Measurements from ENCODE around the gene GMPPA. TPM values are rescaled to one million over a fixed set of nuclear protein-coding genes. Genes with fewer than 3 reads are reported as not detected.

Gene GMPPA
- total RNA-seq, 4 donors from 2014 or later, result 16.2 to 32.6 (median 19.9) TPM

DNA sequence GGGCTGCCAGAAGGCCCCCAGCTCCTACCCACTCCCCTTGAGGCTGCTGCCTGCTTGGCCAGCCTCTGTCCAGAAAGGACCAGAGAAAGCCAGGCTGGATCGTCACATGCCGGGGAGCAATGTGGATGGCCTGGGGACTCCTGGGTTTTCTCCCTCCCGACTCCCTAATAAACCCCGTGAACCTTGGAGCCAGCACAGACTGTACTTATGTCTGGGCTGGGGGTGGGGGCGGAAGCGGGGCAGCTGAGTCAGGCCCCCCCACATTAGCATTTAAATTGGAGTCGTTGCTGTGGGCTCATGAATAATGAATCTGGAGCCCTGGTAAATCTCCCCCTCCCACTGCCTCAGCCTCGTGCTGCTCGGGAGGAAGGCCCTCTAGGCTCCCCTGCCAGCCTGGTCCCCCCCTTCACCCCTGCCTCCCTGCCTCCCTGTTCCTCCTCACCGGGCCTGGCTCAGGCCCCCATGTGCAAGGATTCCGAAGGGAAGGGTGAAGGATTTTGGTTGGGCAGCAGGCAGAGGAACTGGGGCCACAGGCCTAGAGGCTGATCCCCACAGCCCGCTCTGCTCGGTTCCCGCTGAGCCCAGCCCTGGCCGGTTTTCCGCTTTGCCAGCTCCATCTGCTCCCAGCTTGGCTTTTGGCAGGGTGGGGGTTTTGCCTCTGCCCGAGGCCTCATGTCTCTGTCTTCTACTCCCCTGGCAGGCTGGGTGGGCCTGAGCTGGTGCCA is 8.3 kb downstream of the GMPPA start:
- WGBS, result 81% methylated on average over 10 of the region's 17 CpGs
- intact Hi-C loops (cut with DNase I), result no loop called here
- Histone ChIP-seq H3K9me3 (no peaks in the 10 kb centered on the region), H3K27me3 (peaks cover 0 to 38% (median 0%) of the 10 kb centered on the region in 4 donors), H3K27ac (replicated peaks in 1 of 4) (no peak overlapping the region), H3K36me3 (peaks cover 20 to 59% (median 52%) of the 10 kb centered on the region in 4 donors), H3K4me1 (peaks cover 10 to 33% (median 29%) of the 10 kb centered on the region in 4 donors), H3K4me3 (no peak overlapping the region)
- TF ChIP-seq POLR2A (IDR thresholded peaks at IDR 0.05; ENCODE audit: low read depth) (no peak), EP300 (IDR thresholded peaks at IDR 0.05) (no peak), POLR2AphosphoS5 (IDR thresholded peaks at IDR 0.05) (no peak)
- TF ChIP-seq, protein P1, sequence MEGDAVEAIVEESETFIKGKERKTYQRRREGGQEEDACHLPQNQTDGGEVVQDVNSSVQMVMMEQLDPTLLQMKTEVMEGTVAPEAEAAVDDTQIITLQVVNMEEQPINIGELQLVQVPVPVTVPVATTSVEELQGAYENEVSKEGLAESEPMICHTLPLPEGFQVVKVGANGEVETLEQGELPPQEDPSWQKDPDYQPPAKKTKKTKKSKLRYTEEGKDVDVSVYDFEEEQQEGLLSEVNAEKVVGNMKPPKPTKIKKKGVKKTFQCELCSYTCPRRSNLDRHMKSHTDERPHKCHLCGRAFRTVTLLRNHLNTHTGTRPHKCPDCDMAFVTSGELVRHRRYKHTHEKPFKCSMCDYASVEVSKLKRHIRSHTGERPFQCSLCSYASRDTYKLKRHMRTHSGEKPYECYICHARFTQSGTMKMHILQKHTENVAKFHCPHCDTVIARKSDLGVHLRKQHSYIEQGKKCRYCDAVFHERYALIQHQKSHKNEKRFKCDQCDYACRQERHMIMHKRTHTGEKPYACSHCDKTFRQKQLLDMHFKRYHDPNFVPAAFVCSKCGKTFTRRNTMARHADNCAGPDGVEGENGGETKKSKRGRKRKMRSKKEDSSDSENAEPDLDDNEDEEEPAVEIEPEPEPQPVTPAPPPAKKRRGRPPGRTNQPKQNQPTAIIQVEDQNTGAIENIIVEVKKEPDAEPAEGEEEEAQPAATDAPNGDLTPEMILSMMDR (IDR thresholded peaks at IDR 0.05), result no peak
- no peak for DNase-seq (ENCODE audit: extremely low spot score)

DNA sequence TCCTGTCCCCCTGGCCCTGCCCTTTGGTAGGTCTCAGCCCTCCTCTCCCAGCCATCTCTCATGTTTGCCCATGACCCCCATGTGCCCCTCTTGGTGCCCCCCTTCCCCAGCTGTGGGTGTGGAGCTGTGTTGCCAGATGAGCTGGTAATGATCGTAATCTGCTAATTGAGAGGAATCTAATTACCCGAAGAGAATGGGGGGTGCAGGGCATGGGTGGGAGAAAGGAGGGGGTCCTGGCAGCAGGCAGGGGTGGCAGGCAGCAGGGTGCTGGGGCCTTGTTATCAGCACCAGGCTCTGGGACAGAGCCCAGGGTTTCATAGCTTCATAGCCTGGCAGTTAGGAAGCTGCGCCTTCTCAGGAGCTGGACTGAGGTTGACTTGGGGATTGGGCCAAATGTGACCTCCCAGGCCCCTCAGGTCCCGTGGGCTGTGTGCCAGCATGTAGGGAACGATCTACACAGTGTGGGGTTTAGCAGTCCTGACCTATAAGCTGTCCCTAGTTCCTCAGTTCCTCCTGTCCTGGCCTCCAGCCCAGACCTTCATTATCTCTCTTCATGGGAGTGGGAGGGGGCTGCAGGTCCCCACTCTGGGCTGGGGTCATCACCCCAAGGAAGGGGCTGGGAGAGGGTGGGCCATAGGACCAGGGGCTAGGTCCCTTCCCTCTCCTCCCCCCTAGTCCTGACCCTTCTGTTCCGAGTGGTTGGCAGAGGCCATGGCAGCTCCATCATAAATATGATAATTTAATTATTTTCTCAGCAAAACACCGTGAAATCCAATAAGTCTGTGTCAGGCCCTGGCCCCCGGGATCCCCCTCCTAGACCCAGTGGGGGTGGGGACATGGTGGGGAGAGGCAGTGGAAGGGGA is 9.1 kb downstream of the GMPPA start:
- Histone ChIP-seq H3K27ac (replicated peaks in 1 of 4) (no peak overlapping the region), H3K27me3 (peaks cover 0 to 47% (median 0%) of the 10 kb centered on the region in 4 donors), H3K36me3 (peaks cover 20 to 50% (median 43%) of the 10 kb centered on the region in 4 donors), H3K4me3 (no peak overlapping the region), H3K9me3 (no peaks in the 10 kb centered on the region), H3K4me1 (peaks cover 10 to 33% (median 28%) of the 10 kb centered on the region in 4 donors)
- DNase-seq (ENCODE audit: extremely low spot score), result no peak
- intact Hi-C loops (cut with DNase I), result no loop called here
- WGBS, result 51% methylated on average over 8 of the region's 8 CpGs
- TF ChIP-seq POLR2A (IDR thresholded peaks at IDR 0.05; ENCODE audit: low read depth), result no peak
- no peak for TF ChIP-seq POLR2AphosphoS5 (IDR thresholded peaks at IDR 0.05)
- no peak for TF ChIP-seq EP300 (IDR thresholded peaks at IDR 0.05)
- TF ChIP-seq, protein P1 (IDR thresholded peaks at IDR 0.05), result no peak

DNA sequence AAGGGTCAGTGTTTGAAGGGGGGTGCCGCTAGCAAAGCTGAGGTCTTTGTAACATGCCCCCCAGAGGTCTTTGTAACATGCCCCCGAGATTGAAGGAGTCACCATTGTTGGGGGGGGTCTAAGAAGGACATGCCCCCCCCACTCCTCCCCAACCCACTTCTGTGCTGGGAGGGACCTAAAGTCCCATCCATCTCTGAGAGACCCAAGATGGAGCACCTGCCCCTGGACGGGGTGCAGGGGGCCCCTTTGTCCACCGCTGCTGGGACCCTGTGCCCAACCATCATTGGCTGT is 9.7 kb downstream of the GMPPA start:
- 83% methylated on average over 2 of the region's 4 CpGs for WGBS
- intact Hi-C loops (cut with DNase I), result no loop called here
- peaks cover 14 to 44% (median 39%) of the 10 kb centered on the region in 4 donors for H3K36me3 ChIP-seq
- TF ChIP-seq, protein P1 (IDR thresholded peaks at IDR 0.05), result no peak
- TF ChIP-seq POLR2A (IDR thresholded peaks at IDR 0.05; ENCODE audit: low read depth) (no peak), EP300 (IDR thresholded peaks at IDR 0.05) (no peak), POLR2AphosphoS5 (IDR thresholded peaks at IDR 0.05) (no peak)
- H3K4me1 ChIP-seq, result peaks cover 10 to 33% (median 29%) of the 10 kb centered on the region in 4 donors
- DNase-seq (ENCODE audit: extremely low spot score), result no peak
- H3K27me3 ChIP-seq, result peaks cover 0 to 53% (median 0%) of the 10 kb centered on the region in 4 donors
- H3K9me3 ChIP-seq, result no peaks in the 10 kb centered on the region
- no peak overlapping the region for H3K4me3 ChIP-seq
- H3K27ac ChIP-seq (replicated peaks in 1 of 4), result no peak overlapping the region

DNA sequence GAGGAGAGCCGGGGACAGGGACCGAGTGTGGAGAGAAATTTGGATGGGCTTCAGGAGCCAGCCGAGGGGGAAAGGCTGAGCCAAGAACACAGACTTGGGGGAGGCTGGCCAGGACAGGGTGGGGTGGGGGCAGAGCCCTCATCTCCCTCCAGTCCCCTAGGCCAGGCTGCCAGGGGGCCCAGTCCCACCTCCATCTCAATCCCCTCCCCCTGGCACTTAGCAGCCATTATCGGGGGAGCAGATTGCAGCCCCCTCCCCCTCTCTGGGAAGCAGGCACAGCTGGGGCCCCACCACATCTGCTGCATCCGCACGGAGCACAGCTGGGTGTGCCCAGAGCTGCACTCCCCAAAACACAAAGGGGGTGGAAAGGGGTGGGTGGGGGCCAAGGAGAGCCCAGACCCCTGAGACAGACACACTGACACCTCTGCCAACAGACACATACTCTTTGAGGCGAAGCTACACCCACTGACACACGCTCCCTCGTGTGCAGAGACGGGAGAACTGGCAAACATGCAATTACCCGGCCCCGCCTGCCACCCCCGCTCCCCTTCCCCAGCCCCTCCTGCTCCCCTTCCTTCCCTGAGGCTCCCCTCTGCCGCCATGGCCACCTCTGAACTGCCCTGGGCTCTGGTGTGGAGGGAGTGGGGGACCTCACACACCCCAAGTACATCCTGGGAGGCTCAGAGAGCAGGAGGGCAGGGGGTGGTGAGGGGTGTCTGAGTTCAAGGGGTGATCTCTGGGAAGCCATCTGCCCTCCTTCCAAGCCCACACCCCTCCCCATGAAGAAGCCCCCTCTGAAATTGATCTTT is 10.5 kb downstream of the GMPPA start:
- Histone ChIP-seq H3K4me1 (peaks cover 15 to 41% (median 35%) of the 10 kb centered on the region in 4 donors), H3K27me3 (peaks cover 0 to 60% (median 0%) of the 10 kb centered on the region in 4 donors), H3K4me3 (peak overlapping the region in 2 of 4 donors; percentile 17 to 28), H3K9me3 (no peaks in the 10 kb centered on the region), H3K36me3 (peaks cover 7 to 37% (median 31%) of the 10 kb centered on the region in 4 donors), H3K27ac (replicated peaks in 1 of 4) (no peak overlapping the region)
- WGBS, result 8% methylated on average over 9 of the region's 14 CpGs
- no peak for DNase-seq (ENCODE audit: extremely low spot score)
- TF ChIP-seq EP300 (IDR thresholded peaks at IDR 0.05), result no peak
- intact Hi-C loops (cut with DNase I), result no loop called here

Data from esophagus muscularis mucosa (tissue), 4 donors.